ENCODE data around the gene GPR150. TPM values are rescaled to one million over a fixed set of nuclear protein-coding genes. Genes with fewer than 3 reads are reported as not detected.
"Not testable (repeated sequence)": the region's sequence is repeated elsewhere in the genome, so short reads cannot be mapped to it uniquely, and the experiment has no call there.

GPR150 gene
- polyA plus RNA-seq, 3 donors: 0.06 TPM; not detected in 2

DNA sequence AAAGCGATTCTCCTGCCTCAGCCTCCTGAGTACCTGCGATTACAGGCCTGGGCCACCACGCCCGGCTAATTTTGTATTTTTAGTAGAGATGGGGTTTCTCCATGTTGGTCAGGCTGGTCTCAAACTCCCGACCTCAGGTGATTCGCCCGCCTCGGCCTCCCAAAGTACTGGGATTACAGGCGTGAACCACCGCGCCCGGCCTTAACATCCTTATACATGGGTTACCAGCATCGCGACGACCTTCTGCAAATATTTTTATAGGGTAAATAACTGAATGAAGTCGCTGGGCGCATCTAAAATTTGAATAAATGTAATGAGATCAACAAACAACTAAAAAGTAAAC is 26.3 kb downstream of the GPR150 start:
- DNase-seq (ENCODE audit: extremely low read depth in 1 of 11, low read depth in 9 of 11, low spot score in 4 of 11): not testable (repeated sequence)

DNA sequence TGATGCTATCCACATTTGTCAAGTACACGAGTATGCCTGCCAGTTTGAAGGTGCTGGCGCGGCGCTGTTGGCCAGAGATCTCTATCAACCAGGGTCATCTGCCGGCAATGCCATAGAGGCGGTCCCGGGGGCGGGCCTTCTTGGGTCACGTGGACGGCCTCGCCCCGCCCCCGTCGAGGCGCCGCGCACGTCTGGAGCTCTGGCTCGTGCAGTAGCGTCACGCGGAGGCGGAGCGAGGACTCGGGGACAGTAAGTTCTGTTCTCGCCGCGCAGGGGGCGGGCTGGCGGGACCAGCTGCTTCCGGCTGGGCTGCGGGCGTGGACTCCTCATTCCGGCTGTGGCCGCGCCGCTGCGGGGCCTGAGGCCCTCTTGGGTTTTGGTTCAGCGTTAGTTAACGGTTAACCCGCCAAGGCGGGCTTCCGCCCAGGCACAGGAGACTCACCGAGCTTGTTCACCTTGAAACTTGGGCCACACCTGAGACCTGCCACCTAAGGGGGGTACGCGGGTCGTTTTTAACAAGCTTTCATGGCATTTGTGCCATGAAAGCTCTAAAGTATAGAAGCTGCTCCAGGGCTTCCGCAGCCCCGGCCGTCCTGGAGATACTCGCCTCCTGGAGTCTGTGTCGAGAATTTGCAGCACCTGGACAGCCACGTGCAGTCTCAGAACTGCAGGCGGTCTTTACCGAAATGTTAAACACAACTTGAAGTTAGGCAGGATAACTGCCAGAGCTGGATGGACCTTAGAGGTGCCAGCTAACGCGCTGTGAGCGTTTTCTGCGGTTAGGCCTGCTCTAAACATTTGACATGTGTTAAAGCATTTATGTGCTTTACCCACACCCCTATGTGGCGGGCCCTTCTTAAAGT is 26.9 kb downstream of the GPR150 start, which contains the start of gene RFESD:
Gene RFESD (plus strand): TSS at position 209 of the 863 bp plus-strand sequence. CDS start 5,495 bp downstream, outside the sequence.
- peak; percentile 81 to 96 (median 93) for DNase-seq (ENCODE audit: extremely low read depth in 1 of 11, low read depth in 9 of 11, low spot score in 4 of 11)

DNA sequence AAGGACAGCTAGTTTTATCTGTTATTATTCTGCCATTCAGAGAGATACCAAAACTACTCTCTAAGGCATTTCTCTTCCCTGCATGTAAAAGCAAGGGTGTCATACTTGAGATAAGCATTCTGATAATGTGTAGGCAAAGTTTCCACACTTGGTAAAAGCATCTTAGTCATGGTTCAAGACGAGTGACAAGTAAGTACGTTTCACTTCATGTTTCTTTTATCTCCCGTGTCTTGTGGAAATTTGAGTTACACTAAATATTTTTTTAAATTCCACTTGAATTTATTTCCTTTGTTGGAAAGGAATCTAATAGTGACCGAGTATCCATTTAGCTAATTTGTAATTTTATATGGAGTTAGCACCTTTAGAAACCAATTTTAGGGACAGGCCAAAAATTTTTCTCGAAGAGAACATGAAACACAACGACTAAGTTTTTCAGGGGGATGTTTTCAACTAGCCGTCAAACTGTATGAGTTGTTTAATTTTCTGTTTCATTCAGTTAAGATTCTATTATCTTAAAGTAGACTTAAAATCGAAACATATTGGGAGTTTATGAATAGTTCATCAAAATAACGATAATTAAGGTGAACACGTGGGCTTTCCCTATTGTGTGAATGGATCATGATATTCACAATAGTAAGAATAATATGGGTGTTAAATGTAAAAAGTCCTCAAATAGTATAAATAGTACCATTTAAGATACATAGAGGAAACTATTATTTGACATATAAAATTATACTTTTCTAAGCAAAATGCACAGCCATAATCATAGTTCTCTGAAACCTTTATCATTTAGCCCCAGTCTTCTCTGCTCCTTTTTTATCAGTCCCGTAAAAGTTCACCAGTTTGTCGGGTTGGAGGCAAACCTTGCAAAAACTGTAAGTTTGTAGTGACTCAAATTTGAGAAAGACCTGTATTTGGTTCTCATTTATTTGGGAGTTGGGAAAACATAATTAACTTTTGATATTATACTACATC is 28.3 kb downstream of the GPR150 start:
- DNase-seq (ENCODE audit: extremely low read depth in 1 of 11, low read depth in 9 of 11, low spot score in 4 of 11): no peak

DNA sequence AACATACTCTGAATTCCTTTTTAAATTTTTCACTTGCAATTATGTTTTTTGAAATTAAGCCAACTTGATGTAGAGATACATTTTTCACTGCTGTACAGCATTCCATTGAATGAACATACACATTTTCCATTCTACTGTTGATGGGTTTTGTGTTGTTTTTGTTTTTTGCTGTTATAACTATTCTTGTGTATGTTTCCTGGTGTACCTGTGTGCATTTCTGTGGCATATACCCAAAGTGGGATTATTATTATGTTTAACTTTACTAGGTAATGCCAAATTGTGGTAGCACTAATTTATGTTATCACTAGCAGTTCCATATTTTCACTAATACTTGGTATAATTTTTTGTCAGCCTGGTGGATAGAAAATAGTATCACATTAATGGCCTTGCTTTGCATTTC is 29.4 kb downstream of the GPR150 start:
- no peak for DNase-seq (ENCODE audit: extremely low read depth in 1 of 11, low read depth in 9 of 11, low spot score in 4 of 11)

DNA sequence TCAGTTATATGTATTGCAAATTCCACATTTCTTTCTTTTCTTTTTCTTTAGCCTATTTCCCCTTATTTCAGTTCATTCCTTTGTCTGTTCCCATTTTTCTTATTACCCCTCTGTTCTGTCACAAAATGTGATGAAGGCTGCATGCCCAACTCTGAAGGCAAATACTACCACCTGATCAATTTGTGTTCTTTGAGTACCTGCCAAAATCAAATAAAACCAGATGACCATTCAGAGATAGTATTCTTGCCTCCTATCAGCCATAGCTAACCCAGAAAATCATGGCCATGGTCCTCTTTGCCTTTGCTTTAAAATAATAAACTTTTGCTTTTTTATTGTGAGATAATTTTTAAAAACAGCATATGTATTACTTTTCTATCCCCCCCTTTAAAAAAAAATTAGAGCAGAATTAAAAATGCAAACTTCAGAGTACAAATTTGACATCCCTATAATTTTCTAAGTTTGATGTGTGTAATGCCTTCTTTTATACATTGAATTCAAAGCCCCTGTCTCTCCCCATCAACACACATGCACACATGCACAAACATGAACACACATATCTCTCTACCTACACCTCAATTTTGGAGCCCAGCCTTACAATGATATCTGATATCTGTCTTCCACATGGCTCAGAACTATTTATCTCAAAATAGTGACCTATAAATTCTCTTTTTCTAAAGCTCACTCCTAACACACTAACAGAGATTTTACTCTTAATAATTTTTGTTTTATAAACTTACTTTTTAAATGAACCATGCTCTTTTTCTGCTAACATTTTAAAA is 30.1 kb downstream of the GPR150 start:
- no peak for DNase-seq (ENCODE audit: extremely low read depth in 1 of 11, low read depth in 9 of 11, low spot score in 4 of 11)

DNA sequence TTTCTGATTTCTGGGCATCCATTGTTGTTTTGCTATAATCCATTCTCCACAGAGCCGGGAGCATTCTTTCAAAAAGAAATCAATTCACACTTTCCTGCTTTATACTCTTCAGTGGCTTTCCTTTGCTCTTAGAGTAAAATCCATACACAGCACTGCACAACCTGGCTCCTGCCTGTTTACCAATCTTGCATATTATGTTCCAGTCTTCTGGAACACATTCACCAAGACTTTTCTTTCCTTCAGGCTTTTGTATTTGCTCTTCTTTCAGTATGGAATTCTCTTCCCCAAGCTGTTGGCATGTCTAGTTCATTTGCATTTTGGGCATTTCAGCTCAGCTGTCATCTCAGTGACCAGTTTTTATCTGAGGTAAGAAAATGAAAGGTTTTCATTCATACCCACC is 33.0 kb downstream of the GPR150 start:
- no peak for DNase-seq (ENCODE audit: extremely low read depth in 1 of 11, low read depth in 9 of 11, low spot score in 4 of 11)

DNA sequence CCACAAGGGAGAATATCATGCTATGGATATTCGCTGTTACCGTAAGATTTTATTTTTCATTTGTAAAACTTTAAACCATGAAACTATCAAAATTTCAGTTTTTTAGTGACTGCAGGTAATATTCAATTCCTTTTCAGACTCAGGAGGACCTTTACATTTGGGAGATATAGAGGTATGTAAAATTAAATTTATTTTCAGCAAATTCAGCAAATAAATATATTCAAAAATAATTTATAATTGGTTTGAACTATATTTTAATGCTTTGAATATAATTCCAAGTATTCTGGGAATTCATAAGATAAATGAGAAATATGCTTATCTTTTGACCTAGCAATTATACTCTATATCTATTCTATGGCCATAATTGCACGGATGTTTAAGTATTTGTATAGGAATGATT is 34.3 kb downstream of the GPR150 start:
- DNase-seq (ENCODE audit: extremely low read depth in 1 of 11, low read depth in 9 of 11, low spot score in 4 of 11): no peak

DNA sequence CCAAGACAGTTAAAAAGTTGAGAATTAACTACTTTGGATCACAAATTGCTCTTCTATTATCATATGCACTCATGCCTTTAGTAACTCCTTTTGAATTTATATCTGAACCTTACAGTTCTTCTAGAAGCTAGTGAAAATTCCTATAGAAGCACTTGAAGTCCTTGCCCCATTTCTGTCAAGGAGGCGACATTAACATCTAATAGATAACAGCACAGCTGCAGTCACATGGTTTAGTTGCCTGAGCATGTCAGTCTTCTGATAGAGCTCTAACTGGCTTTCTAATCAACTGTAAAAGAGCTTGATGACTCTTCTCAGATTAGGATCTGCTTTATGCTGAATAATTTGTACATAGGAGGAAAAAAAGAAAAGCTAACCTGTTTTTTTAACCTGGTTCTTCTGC is 35.7 kb downstream of the GPR150 start:
- DNase-seq (ENCODE audit: extremely low read depth in 1 of 11, low read depth in 9 of 11, low spot score in 4 of 11): no peak

DNA sequence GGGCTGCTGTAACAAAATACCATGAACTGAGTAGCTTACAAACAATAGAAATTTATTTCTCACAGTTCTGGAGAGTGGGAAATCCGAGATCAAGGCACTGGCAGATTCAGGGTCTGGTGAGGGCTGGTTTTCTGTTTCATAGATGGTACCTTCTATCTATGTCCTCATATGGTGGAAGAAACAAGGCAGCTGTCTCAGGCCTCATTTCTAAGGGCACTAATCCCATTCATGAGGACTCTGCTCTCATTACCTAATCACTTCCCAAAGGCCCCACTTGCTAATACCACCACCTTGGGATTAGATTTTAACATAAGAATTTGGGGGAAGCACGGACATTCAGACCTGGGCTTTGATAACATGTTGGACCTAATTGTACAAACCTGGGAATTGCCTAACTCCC is 40.2 kb downstream of the GPR150 start:
- DNase-seq (ENCODE audit: extremely low read depth in 1 of 11, low read depth in 9 of 11, low spot score in 4 of 11): no peak

DNA sequence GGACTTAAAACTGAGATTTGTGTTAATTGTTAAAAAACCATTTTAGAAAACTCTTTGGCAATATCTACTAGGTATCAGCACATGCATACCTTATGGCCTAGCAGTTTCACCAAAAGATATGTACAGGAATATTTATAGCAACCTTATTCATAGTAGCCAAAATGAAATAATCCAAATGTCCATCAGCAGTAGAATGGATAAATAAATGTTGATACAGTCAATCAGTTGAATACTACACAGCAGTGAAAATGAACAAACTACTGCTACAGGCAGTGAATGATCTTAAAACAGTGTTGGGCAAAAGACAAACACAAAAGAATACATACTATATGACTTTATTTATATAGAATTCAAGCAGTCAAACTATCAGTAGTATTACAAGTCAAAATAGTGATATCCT is 43.1 kb downstream of the GPR150 start:
- no peak for DNase-seq (ENCODE audit: extremely low read depth in 1 of 11, low read depth in 9 of 11, low spot score in 4 of 11)

DNA sequence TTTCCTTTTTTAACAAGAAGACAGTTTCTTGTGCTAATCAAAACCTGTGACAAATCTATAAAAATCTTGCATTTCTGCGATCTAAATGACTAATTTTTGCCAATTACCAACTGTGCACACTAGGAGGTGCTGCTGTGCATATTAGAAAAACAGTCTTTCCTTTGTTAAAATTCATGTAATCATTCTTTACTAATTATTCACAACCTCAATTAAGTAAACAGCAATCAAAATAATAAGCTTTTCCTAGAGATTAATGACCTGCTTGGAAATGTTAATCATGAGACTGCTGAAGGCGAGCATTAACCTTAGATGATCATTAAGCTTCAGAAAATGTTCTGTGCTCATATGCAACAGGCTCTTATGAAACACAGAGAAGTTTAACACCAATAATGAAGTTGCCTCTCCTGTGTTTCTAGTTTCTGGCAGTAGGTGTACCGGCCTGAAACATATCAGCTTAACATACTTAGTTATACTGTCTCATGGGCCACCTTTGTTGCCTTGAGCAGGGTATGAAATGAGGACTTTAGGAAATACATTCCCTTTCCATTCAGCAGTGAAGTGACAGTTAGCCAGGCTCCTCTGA is 44.4 kb downstream of the GPR150 start:
- peak in 8 of 11 donors; percentile 16 to 61 (median 34) for DNase-seq (ENCODE audit: extremely low read depth in 1 of 11, low read depth in 9 of 11, low spot score in 4 of 11)

DNA sequence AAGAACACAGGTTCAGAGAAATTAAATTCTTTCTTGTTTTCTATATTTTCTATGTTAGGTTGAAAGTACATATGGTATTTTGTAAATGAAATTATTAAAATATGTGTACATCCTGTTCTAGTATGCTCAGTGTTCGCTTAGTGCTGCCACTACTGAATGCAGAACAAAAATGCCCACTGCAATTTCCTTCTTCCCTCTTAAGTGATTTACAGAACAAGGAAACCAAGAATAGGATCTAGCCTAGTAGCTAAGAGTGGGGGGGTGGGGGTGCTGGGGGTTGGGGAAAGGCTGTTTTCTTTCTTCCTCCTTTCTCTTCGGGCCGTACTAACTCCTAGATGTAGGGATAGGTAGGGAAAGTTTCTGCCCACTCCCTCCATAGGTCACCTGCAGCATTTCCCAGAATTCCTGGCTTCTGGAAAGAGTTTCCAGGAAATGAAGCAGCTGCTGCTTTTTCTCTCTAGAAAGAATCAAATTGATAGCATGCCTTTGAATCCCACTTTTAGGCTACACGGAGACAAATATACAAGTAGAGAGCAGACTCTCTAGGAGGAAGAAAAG is 47.3 kb downstream of the GPR150 start:
- no peak for DNase-seq (ENCODE audit: extremely low read depth in 1 of 11, low read depth in 9 of 11, low spot score in 4 of 11)

DNA sequence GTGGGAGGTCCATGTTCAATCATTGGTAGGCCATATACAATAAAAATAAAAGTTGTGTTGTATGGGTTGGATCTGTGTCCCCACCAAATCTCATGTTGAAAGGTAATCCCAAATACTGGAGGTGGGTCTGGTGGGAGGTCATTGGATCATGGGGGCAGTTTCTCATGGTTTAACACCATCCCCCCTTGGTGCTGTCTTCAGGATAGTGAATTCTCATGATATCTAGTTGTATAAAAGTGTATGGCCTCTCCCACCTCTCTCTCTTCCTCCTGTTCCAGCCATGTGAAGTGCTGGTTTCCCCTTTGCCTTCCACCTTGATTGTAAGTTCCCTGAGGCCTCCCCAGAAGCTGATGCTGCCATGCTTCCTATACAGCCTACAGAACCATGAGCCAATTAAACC is 47.8 kb downstream of the GPR150 start:
- no peak for DNase-seq (ENCODE audit: extremely low read depth in 1 of 11, low read depth in 9 of 11, low spot score in 4 of 11)

DNA sequence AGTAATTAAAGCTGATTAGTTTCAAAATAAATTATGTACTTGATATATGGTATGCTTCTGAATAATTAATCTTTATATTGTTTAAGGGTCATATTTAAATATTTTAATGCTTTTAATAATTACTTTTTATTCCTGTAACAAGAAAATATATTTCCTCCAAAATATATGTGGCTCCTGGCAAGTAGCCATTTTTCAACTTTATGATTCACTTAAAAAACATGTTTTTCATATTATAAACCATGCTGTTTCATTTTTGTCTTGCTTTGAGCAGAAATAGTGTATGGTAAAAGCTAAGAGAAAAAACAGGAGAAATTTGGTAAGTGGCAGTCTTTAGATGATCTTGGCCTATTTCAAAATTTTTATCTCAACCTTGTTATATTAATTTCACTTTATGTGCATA is 48.3 kb downstream of the GPR150 start:
- no peak for DNase-seq (ENCODE audit: extremely low read depth in 1 of 11, low read depth in 9 of 11, low spot score in 4 of 11)

DNA sequence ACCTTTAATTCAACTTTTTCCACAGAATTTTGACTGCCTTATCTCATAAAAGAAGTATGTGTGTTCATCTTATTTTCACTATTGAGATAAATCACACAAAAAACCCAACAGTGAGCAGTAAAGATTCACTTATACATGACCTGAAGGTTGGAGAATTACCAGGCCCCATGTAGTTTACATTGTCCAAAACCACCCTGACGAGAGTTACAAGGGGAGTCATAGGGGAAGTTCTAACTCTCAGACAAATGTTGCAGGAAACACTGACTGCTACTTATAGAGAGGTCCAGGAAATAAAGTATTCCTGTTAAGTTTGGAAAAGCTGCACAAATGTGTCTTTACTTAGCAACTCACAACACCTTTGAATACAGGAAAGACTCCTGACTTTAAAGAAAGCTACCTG is 48.8 kb downstream of the GPR150 start:
- no peak for DNase-seq (ENCODE audit: extremely low read depth in 1 of 11, low read depth in 9 of 11, low spot score in 4 of 11)

DNA sequence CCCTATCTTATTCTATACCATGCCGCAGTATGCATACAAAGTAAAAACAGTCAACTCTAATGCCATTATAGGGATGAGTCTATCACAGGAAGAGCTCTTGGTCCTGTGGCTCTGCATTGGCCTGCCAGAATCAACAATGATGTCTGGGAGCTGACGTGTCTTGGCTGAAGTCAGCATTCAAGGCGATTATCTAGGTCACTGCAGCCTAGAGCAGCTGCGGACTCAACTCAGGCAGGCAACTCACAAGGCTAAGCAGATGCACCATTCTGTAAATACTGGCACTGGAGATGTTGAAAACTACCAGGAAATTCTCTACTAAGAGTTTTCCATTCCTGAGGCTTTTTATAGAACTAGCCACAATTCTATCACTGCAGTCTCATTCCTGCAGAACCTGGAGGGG is 49.7 kb downstream of the GPR150 start:
- no peak for DNase-seq (ENCODE audit: extremely low read depth in 1 of 11, low read depth in 9 of 11, low spot score in 4 of 11)

DNA sequence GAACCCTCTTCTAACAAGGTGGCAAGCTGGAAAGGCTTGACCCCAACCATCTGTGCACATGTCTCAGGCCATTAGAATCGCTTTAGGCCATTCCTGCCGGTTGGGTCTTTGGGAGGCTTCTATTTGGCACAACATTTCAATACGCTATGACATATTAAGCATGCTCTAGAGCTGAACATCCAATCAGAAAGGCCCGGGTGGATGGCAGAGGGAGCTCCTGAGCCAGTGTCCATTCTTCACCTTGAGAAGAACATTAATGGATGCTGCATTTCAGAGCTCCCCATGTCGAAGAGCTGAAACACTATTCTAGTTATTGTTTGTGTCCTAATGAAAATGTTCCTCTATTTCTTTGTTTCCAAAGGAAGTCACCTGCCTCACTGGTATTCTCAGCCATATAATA is 50.1 kb downstream of the GPR150 start:
- DNase-seq (ENCODE audit: extremely low read depth in 1 of 11, low read depth in 9 of 11, low spot score in 4 of 11): no peak

DNA sequence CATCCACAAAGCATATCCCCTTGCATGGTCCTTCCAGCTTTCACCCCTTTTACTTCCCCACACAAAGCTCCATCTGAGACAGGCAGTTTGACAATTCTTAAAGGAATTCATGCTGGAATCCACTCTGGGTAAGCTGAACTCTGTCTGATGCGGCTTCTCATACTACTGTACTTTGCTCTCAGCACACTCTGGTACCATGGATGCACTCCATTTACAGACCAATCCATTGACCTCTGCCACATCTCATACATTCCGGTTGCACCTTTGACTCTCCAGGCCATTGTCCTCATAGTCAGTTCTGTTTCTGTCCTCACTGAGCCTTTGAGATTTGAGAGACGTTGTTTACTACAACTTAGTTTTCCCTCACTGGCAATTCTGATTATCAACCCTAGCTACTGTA is 50.7 kb downstream of the GPR150 start:
- DNase-seq (ENCODE audit: extremely low read depth in 1 of 11, low read depth in 9 of 11, low spot score in 4 of 11): no peak

All from renal cortex interstitium (tissue), 11 donors.